Spleen (tissue), 7 donors: ENCODE data around the gene JAZF1.

Experiments used
- POLR2AphosphoS5 ChIP-seq, 3 donors: sonication (generic); formaldehyde crosslinking; IDR thresholded peaks; one replicate each; pipeline ENCODE4 v1.5.1; 2017; ENCODE audit warnings: antibody characterized with exemption in 3 of 3
- TF ChIP-seq, protein P1 (sequence below), 11 experiments: fragments of 200-600 bp in 7 of 11; fragments of 450-650 bp in 4 of 11; sonication (generic) in 4 of 11; IDR thresholded peaks in 8 of 11; conservative IDR thresholded peaks in 3 of 11; 1 replicate in 7 of 11; 2 replicates in 4 of 11; pipeline versions ENCODE4 v1.4.0 to v1.8.0; 2016 to 2021; ENCODE audit warnings: antibody characterized with exemption in 11 of 11, inconsistent platforms in 4 of 11, mild to moderate bottlenecking in 1 of 11
- donor health status: DM: no; HTN: no; CAD: no; lungs with moderate emphysema.
- donor health status: DM: no; HTN: no; CAD: no.
- donor health status: DM: no; HTN: no; CAD: no.

DNA sequence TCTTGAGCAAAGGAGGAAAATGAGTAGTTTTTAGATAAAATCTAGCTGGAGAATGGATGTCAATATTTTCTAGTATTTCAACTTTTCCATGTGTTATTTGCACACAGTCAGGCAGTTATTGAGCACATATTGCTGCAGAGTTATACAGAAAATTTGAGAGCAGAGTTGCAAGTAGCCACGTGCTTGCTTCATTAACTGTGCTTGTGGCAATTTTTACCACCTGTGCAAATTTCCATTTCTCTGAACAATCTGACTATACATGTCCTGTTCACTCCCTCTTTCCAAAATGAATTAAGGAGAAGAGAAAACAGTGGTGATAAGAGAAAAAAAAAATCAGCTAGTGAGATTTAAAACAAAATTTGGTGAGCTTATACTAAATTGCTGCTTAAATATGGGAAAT, 262.1 kb downstream of the JAZF1 start:
- no peak for TF ChIP-seq POLR2AphosphoS5 (IDR thresholded peaks at IDR 0.05)
- TF ChIP-seq, protein P1, sequence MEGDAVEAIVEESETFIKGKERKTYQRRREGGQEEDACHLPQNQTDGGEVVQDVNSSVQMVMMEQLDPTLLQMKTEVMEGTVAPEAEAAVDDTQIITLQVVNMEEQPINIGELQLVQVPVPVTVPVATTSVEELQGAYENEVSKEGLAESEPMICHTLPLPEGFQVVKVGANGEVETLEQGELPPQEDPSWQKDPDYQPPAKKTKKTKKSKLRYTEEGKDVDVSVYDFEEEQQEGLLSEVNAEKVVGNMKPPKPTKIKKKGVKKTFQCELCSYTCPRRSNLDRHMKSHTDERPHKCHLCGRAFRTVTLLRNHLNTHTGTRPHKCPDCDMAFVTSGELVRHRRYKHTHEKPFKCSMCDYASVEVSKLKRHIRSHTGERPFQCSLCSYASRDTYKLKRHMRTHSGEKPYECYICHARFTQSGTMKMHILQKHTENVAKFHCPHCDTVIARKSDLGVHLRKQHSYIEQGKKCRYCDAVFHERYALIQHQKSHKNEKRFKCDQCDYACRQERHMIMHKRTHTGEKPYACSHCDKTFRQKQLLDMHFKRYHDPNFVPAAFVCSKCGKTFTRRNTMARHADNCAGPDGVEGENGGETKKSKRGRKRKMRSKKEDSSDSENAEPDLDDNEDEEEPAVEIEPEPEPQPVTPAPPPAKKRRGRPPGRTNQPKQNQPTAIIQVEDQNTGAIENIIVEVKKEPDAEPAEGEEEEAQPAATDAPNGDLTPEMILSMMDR (IDR thresholded peaks at IDR 0.05 in 8 of 11, conservative IDR thresholded peaks at IDR 0.05 in 3 of 11): no peak
